Endodermal cell (in vitro differentiated cells): ENCODE results near the gene ZEB2. TPM values are rescaled to one million over a fixed set of nuclear protein-coding genes. Genes with fewer than 3 reads are reported as not detected.

Experiments
- DNase-seq: peaks from one replicate; pipeline ENCODE4 v3.0.0-alpha.2; 2017
- H3K27ac ChIP-seq: 2 replicates; pipeline ENCODE4 v1.5.1; 2013; ENCODE audit warnings: mild to moderate bottlenecking, low read depth, low read length, moderate library complexity
- H3K27me3 ChIP-seq: 2 replicates; pipeline ENCODE4 v1.6.1; 2013; ENCODE audit warnings: mild to moderate bottlenecking, low read length, moderate library complexity; ENCODE audit not compliant: insufficient read depth, control insufficient read depth, poor library complexity, severe bottlenecking
- H3K36me3 ChIP-seq: 2 replicates; pipeline ENCODE4 v1.7.0; 2013; ENCODE audit warnings: mild to moderate bottlenecking, low read length, moderate library complexity; ENCODE audit not compliant: control insufficient read depth, insufficient read depth
- H3K4me1 ChIP-seq: one replicate; pipeline ENCODE4 v1.7.0; 2013; ENCODE audit warnings: low read length; ENCODE audit not compliant: control insufficient read depth, insufficient read depth
- H3K4me3 ChIP-seq: 2 replicates; pipeline ENCODE4 v1.5.1; 2013; ENCODE audit warnings: mild to moderate bottlenecking, low read length, moderate library complexity
- H3K9ac ChIP-seq: 2 replicates; pipeline ENCODE4 v1.6.1; 2013; ENCODE audit warnings: mild to moderate bottlenecking, low read length, moderate library complexity; ENCODE audit not compliant: poor library complexity, severe bottlenecking; ENCODE audit errors: extremely low read depth
- H3K9me3 ChIP-seq: 2 replicates; pipeline ENCODE4 v1.6.1; 2013; ENCODE audit warnings: mild to moderate bottlenecking, low read length, moderate library complexity; ENCODE audit not compliant: control insufficient read depth
- H3K27ac Mint-ChIP-seq: 2 replicates; pipeline ENCODE4 v1.8.0; 2020; ENCODE audit warnings: mixed read lengths
- H3K27me3 Mint-ChIP-seq: 2 replicates; pipeline ENCODE4 v1.8.0; 2021; ENCODE audit warnings: mild to moderate bottlenecking, mixed read lengths; ENCODE audit not compliant: insufficient read depth
- H3K36me3 Mint-ChIP-seq: 2 replicates; pipeline ENCODE4 v1.8.0; 2020; ENCODE audit warnings: low read depth, mixed read lengths
- H3K4me1 Mint-ChIP-seq: 2 replicates; pipeline ENCODE4 v1.8.0; 2020; ENCODE audit warnings: mixed read lengths
- H3K4me3 Mint-ChIP-seq: 2 replicates; pipeline ENCODE4 v1.8.0; 2020; ENCODE audit warnings: mild to moderate bottlenecking, moderate library complexity, mixed read lengths
- H3K9me3 Mint-ChIP-seq: 2 replicates; pipeline ENCODE4 v1.8.0; 2020; ENCODE audit warnings: mild to moderate bottlenecking, mixed read lengths
- WGBS, 2 experiments: methylation state at CpG; one replicate each; pipeline versions ENCODE4 v1.1.5 to v1.1.7; 2013; ENCODE audit warnings: missing lambda C conversion rate in 2 of 2, mixed read lengths in 1 of 2; ENCODE audit not compliant: insufficient coverage in 1 of 2, insufficient read length in 1 of 2; 5-methylcytosine and 5-hydroxymethylcytosine counted together
- total RNA-seq, 2 donors: library from RNA; stranded (reverse); fragmentation: NEBNext Ultra II Directional in 1 of 2; extraction: Animal tissue kit (Norgen Biotek cat#: 25700) in 1 of 2; gene quantifications; 2 replicates in 1 of 2; 3 replicates in 1 of 2; pipeline ENCODE4 v1.2.1, GENCODE V29; 2021
- TF ChIP-seq, protein P1 (sequence below): fragments of 200-600 bp; sonication (generic); conservative IDR thresholded peaks from 2 replicates; pipeline ENCODE4 v1.5.0; 2021; ENCODE audit warnings: antibody characterized with exemption, mild to moderate bottlenecking

Gene ZEB2
- total RNA-seq, 2 donors from 2014 or later, result 0.29 to 0.31 TPM

DNA sequence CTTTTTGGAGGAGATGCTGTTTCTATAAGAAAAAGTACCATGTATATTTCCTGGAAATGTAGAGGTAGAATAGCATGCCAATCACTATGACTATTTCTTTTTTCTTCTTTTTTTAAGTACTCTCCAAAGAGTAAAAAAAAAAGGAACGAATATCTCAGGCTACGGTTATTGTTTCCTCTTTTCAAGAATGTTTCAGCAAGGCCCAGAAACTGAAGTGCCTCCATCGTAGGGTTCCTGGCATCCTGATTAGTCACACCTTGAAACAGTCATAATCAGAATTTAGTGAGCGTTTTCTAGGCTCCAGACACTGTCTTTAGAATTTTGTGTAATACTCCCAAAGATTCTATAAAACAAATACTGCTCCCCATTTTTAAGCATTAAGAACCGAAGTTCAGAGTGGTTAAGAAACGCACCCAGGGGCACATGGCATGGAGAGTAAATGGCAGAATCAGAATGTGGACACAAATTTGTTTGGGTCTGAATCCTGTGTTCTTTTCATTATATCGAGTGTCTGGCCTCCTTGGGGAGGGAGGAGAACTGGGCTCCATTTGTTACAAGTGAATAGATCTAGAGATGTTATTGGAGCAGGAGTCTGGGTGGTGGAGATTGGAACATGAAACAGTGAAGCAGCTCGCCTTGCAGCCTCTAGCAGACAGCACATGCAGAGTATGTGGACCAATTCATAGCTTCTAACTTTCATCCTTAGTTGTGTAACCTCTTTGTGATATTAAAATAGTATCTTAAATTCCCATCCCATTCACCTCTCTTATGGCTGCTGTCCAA, 26.7 kb downstream of the ZEB2 start:
- Histone ChIP-seq H3K9me3 (no peaks in the 10 kb centered on the region), H3K4me3 (no peak overlapping the region), H3K4me1 (no peaks in the 10 kb centered on the region), H3K27ac (no peak overlapping the region), H3K36me3 (no peaks in the 10 kb centered on the region), H3K27me3 (peaks cover 4% of the 10 kb centered on the region), H3K9ac (no peak overlapping the region)
- WGBS, 2 experiments, result 72 to 88% methylated on average over 4 to 8 of the region's 8 CpGs
- H3K36me3 Mint-ChIP-seq, result no peaks in the 10 kb centered on the region
- no peak for DNase-seq
- H3K27me3 Mint-ChIP-seq, result peaks cover 6% of the 10 kb centered on the region
- no peaks in the 10 kb centered on the region for H3K4me1 Mint-ChIP-seq
- TF ChIP-seq, protein P1, sequence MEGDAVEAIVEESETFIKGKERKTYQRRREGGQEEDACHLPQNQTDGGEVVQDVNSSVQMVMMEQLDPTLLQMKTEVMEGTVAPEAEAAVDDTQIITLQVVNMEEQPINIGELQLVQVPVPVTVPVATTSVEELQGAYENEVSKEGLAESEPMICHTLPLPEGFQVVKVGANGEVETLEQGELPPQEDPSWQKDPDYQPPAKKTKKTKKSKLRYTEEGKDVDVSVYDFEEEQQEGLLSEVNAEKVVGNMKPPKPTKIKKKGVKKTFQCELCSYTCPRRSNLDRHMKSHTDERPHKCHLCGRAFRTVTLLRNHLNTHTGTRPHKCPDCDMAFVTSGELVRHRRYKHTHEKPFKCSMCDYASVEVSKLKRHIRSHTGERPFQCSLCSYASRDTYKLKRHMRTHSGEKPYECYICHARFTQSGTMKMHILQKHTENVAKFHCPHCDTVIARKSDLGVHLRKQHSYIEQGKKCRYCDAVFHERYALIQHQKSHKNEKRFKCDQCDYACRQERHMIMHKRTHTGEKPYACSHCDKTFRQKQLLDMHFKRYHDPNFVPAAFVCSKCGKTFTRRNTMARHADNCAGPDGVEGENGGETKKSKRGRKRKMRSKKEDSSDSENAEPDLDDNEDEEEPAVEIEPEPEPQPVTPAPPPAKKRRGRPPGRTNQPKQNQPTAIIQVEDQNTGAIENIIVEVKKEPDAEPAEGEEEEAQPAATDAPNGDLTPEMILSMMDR, result no peak
- H3K27ac Mint-ChIP-seq, result no peak overlapping the region
- no peaks in the 10 kb centered on the region for H3K9me3 Mint-ChIP-seq
- H3K4me3 Mint-ChIP-seq, result no peak overlapping the region

DNA sequence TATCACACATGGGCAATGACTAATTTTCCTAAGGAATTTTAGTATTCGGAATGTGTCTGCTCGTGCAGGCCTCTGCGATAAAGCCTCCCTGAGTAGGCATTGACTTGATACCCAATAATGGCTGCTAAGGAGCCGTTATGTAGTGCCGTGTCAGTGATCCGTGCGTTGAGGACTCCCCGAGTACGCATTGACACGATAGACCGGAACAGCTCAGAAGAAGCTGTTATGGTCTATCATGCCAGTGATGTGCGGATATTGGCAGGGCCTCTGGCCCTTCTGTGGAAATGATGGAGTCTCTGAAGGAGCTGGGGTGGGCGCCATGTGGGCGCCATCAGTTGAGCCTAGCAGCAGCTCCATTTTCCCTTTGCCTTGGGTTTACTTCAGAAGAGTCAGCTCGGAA, 29.1 kb downstream of the ZEB2 start:
- H3K36me3 ChIP-seq, result no peaks in the 10 kb centered on the region
- Mint-ChIP-seq H3K36me3 (no peaks in the 10 kb centered on the region), H3K9me3 (no peaks in the 10 kb centered on the region), H3K4me3 (no peak overlapping the region), H3K27me3 (peaks cover 4% of the 10 kb centered on the region), H3K4me1 (peaks cover 4% of the 10 kb centered on the region), H3K27ac (no peak overlapping the region)
- H3K4me3 ChIP-seq, result no peak overlapping the region
- no peaks in the 10 kb centered on the region for H3K4me1 ChIP-seq
- no peak overlapping the region for H3K9ac ChIP-seq
- H3K27me3 ChIP-seq, result peaks cover 4% of the 10 kb centered on the region
- no peak overlapping the region for H3K27ac ChIP-seq
- no peaks in the 10 kb centered on the region for H3K9me3 ChIP-seq
- 95% methylated on average over 13 to 15 of the region's 15 CpGs for WGBS, 2 experiments
- DNase-seq, result no peak
- TF ChIP-seq, protein P1, result no peak

DNA sequence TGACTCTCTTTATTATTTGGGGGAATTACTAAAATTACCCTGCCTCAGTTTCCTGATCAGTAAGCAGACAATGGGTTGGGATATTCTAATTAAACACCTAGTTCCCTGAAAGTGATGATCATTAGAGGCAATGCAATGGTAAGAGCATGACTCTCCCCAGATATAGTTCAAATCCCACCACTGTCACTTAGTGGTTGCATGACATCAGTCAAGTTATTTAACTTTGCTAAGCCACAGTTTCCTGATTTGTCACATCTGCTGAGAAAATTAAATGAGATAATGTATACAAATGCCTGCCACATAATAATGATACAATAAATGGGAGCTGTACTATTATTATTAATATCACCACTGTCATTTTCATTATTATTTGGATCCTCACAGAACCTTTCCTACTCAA, 29.9 kb downstream of the ZEB2 start:
- Histone ChIP-seq H3K9me3 (no peaks in the 10 kb centered on the region), H3K27ac (no peak overlapping the region), H3K4me1 (no peaks in the 10 kb centered on the region), H3K9ac (no peak overlapping the region), H3K27me3 (peaks cover 4% of the 10 kb centered on the region), H3K4me3 (no peak overlapping the region), H3K36me3 (no peaks in the 10 kb centered on the region)
- H3K4me1 Mint-ChIP-seq, result peaks cover 4% of the 10 kb centered on the region
- H3K27ac Mint-ChIP-seq, result no peak overlapping the region
- H3K9me3 Mint-ChIP-seq, result no peaks in the 10 kb centered on the region
- TF ChIP-seq, protein P1, result no peak
- H3K36me3 Mint-ChIP-seq, result no peaks in the 10 kb centered on the region
- H3K27me3 Mint-ChIP-seq, result peaks cover 4% of the 10 kb centered on the region
- DNase-seq, result no peak
- no peak overlapping the region for H3K4me3 Mint-ChIP-seq
